ENCODE data around the gene FTCDNL1.

Gene FTCDNL1

GRCh38 chr2:199710551-199710950 is 140.4 kb downstream of the FTCDNL1 start:
- FAIRE-seq (no peak), DNase-seq (ENCODE audit: insufficient read length, low spot score) (no peak)
- TF ChIP-seq CTCF (IDR thresholded peaks at IDR 0.05; ENCODE audit: insufficient read depth, missing control alignments), result no peak
